GM15510 (cell line): ENCODE results near the gene MRTO4.

ENCODE experiments used
- POLR2A ChIP-seq: IDR thresholded peaks from 3 replicates; pipeline ENCODE4 v1.6.1; 2011; ENCODE audit warnings: borderline replicate concordance; ENCODE audit not compliant: insufficient read length; ENCODE audit errors: extremely low read depth

The MRTO4 gene

GRCh38 chr1:19219451-19219850 is 32.2 kb upstream of the MRTO4 start:
- no peak for TF ChIP-seq POLR2A

DNA sequence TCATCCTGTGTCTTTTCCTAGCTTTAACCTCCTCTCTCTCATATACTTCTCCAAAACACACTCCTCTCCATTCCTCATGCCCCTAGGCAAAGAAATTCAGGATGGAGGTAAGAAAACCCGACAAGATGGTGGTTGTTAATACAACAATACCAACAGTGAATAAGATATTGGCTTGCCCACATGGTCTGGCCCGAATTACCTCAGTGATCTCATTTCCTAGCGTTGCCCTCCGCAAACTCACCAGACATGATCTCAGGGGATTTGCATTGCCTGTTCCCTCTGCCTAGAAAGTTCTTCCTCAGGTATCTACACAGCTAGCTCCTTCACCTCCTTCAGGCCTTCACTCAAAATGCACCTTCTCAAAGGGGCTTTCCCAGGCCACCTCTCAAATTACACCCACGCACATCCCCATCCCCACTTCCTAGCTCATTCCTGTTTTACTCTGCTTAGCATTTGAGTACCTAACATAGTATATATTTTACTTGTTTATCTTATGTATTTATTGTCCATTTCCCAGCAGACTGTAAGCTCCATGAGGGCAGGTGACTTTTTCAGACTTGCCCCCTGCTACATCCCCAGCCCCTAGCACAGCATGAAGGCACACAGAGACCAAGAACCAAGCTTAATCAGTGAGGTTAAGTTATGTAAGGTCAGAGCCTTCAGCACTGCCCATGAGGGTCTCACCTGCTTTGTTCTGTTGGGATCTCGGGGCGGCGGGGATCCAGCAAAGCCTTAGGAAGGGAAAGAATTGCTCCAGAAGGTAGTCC is 31.3 kb upstream of the MRTO4 start:
- TF ChIP-seq POLR2A = no peak

DNA sequence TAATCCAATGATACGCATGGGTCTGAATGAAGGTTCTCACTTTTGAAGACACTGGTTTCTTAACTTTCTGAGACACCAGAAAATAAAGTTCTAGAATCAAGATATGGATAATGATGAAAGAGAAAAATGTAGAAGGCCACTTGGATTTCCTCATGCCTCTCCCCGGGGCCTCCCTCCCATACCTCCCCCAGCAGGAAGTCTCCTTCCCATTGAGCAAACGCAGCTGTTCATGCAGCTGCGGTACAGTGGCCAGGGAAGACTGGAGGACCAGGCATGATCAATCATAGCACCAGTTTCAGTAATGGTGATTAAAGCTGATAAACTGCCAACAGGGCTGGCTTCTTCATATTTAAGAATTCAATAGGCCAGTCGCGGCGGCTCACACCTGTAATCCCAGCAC is 30.6 kb upstream of the MRTO4 start:
- TF ChIP-seq POLR2A = no peak

GRCh38 chr1:19222573-19222972 is 29.0 kb upstream of the MRTO4 start:
- no peak for TF ChIP-seq POLR2A

- TF ChIP-seq POLR2A = no peak
Observed at GRCh38 chr1:19222979-19223824, 28.4 kb upstream of the MRTO4 start.

GRCh38 chr1:19229229-19229628 is 22.4 kb upstream of the MRTO4 start:
- no peak for TF ChIP-seq POLR2A

DNA sequence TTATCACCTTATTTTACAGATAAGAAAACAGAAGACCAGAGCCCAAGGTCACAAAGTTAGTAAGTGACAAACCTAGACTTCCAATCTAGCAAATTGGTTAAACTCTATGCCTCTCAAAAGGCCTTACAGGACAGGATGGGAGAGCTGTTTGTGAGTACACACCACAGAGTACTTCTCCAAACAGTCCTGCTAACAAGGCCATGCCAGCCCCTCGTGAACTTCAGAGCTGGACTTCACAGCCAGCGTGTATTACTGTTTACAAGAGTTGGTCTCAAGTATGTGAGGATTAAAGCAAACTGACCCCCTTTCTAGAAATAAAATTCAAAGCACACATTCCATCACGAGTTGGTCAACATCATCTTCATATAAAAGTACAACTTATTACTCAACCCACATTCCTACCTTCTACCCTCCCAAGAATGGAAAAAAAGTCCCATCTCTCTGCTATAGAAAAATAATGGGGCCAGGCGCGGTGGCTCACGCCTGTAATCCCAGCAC is 21.7 kb upstream of the MRTO4 start:
- TF ChIP-seq POLR2A = no peak

DNA sequence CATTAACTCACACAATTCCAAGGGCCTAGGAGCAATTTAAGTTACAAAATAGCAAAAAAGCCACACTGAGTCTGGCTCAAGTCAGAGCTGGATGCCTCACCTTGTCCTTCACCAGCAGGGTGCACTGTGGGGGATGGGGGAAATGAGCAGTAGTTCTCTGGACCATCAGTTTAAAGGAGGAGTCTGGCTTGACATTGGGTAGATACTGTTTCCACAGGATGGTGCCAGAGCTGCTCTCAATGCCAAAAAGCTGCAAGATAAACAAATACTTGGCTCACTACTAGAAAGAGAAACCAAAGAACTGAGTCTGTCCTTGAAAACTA is 19.1 kb upstream of the MRTO4 start:
- no peak for TF ChIP-seq POLR2A

GRCh38 chr1:19234224-19234623 is 17.4 kb upstream of the MRTO4 start:
- no peak for TF ChIP-seq POLR2A

DNA sequence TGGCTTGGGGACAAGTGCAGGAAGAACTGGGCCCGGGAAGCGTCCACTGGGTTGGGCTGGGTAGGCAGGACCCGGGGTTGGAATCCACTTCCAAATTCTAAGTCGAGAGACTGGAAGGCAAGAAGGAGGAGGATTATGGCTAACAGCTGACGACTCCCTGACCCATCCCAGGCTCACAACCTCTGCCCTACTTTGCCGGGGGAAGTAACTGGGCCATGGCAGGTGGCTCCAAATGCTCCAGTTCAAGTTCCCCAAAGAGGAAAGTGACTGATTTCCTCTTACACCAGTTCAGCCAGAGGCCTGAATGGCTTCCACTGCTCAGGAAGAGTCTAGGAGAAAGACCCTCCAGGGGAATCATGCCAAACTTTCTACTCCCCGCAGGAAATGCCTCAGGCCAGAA is 11.7 kb upstream of the MRTO4 start:
- TF ChIP-seq POLR2A = no peak

- no peak for TF ChIP-seq POLR2A
Observed at GRCh38 chr1:19240673-19241538, 10.7 kb upstream of the MRTO4 start.

DNA sequence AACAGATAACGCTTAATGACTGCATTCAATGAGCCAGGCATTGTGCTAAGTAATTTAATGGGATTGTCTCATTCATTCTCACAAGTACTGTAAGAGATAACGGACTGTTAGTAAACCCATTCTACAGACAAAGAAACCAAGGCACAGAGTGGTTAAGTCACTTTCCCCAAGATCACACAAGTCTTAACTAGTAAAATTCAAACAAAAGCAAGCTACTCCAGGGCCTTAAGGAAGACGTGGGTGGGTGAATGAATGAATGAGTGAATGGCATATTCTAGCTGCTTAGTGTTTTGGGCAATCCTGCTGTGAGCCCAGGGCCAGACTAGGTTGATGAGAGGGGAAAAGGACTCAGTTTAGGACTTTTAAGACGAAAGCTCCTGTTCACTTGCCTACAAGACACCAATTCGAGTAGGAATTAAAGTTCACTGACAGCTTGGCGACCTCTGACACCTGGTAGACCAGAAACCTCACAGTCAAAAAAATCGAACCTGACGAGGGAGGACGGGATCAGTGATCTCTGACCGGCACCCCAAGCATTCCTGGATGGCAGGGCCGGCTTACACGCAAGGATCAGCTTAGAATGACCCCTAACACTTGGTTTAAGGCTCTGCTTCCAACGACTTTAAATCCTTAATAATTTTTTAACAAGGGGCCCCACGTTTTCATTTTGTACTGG is 838 bp upstream of the MRTO4 start:
- TF ChIP-seq POLR2A = no peak

- no peak for TF ChIP-seq POLR2A
Observed at GRCh38 chr1:19254416-19254815, 2.8 kb downstream of the MRTO4 start.

DNA sequence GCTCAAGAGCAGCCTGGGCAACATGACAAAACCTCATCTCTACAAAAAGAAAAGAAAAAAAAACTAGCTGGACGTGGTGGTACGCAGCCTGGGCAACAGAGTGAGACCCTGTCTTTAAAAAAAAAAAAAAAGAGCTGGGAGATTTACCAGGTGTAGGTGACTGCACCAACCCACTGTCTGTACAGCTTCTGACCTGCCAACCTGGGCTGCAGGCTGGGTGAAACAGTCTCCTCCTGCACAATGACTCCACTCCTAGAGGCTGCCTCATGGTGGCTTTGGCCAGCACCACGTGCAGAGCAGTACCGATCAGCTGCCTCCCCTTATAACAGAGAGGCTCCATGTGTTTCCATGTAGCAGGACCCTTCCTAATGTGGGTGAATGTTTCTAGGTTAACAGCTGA is 3.7 kb downstream of the MRTO4 start:
- no peak for TF ChIP-seq POLR2A
